SK-N-SH treated with all-trans-retinoic acid at 6 μM for 48 hours (cell line): ENCODE results near the gene MMS22L.

ENCODE experiments used
- ARNTL ChIP-seq: fragments of 450-650 bp; formaldehyde crosslinking; IDR thresholded peaks from 2 replicates; pipeline ENCODE4 v1.5.0; 2020; ENCODE audit warnings: low read depth, mild to moderate bottlenecking, moderate library complexity, borderline replicate concordance
- OSR1 ChIP-seq: fragments of 250-450 bp; sonication (Bioruptor Pico); IDR thresholded peaks from 2 replicates; pipeline ENCODE4 v1.8.0; 2022; ENCODE audit warnings: moderate library complexity, mild to moderate bottlenecking, inconsistent platforms
- POU6F1 ChIP-seq: fragments of 250-450 bp; sonication (Bioruptor Pico); IDR thresholded peaks from 2 replicates; pipeline ENCODE4 v1.8.0; 2021; ENCODE audit warnings: low read depth, mild to moderate bottlenecking, moderate library complexity, borderline replicate concordance
- RARB ChIP-seq: fragments of 250-450 bp; sonication (Bioruptor Pico); IDR thresholded peaks from 2 replicates; pipeline ENCODE4 v1.8.0; 2021; ENCODE audit warnings: mild to moderate bottlenecking, moderate library complexity
- TF ChIP-seq, protein P1 (sequence below): fragments of 250-450 bp; sonication (Bioruptor Pico); IDR thresholded peaks from 2 replicates; pipeline ENCODE4 v1.5.1; 2021; ENCODE audit warnings: mild to moderate bottlenecking, moderate library complexity

- TF ChIP-seq, protein P1, sequence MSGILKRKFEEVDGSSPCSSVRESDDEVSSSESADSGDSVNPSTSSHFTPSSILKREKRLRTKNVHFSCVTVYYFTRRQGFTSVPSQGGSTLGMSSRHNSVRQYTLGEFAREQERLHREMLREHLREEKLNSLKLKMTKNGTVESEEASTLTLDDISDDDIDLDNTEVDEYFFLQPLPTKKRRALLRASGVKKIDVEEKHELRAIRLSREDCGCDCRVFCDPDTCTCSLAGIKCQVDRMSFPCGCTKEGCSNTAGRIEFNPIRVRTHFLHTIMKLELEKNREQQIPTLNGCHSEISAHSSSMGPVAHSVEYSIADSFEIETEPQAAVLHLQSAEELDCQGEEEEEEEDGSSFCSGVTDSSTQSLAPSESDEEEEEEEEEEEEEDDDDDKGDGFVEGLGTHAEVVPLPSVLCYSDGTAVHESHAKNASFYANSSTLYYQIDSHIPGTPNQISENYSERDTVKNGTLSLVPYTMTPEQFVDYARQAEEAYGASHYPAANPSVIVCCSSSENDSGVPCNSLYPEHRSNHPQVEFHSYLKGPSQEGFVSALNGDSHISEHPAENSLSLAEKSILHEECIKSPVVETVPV: no peak
- TF ChIP-seq RARB (CRISPR knock-in tag): no peak
- no peak for TF ChIP-seq OSR1
- TF ChIP-seq POU6F1: no peak
- TF ChIP-seq ARNTL: no peak
Measured at GRCh38 chr6:97095311-97095850, 187.6 kb downstream of the MMS22L start.
